AG04450 (cell line): Measurements from ENCODE around the gene LYRM9. TPM values are rescaled to one million over a fixed set of nuclear protein-coding genes. Genes with fewer than 3 reads are reported as not detected.

Experiments
- CTCF ChIA-PET: fragments of 300-600, 350-600 bp; formaldehyde crosslinking; extraction: SDS; loops from one replicate; lab custom pipeline; 2022; ENCODE audit warnings: antibody characterized with exemption, inconsistent platforms; lab: Charles Lee
- POLR2A ChIA-PET: fragments of 350-600 bp; formaldehyde crosslinking; extraction: SDS; loops from one replicate; lab custom pipeline; 2021; ENCODE audit warnings: antibody characterized with exemption, inconsistent platforms; lab: Yijun Ruan, JAX
- DNase-seq: peaks from one replicate; pipeline ENCODE4 v3.0.0-alpha.2; 2011; ENCODE audit warnings: low read depth, low spot score
- H3K27ac ChIP-seq: one replicate; pipeline ENCODE4 v1.5.1; 2012; ENCODE audit warnings: low read depth, low read length, control low read depth
- H3K27me3 ChIP-seq: one replicate; pipeline ENCODE4 v1.6.0; 2012; ENCODE audit warnings: low read length; ENCODE audit not compliant: control insufficient read depth, insufficient read depth
- H3K4me3 ChIP-seq: 2 replicates; pipeline ENCODE4 v1.5.1; 2011; ENCODE audit warnings: mild to moderate bottlenecking, low read depth, low read length, control low read depth
- H3K9me3 ChIP-seq: 2 replicates; pipeline ENCODE4 v1.5.1; 2012; ENCODE audit warnings: low read length; ENCODE audit not compliant: control insufficient read depth, insufficient read depth
- CTCF ChIP-seq: IDR thresholded peaks from 2 replicates; pipeline ENCODE4 v1.5.1; 2011; ENCODE audit warnings: low read depth, low read length, control low read depth, inconsistent platforms
- polyA minus RNA-seq: library from RNA; depleted of rRNA, polyadenylated mRNA; stranded (reverse); fragments of >200 nt; gene quantifications from 2 replicates; pipeline ENCODE4 v1.2.3, GENCODE V29; 2011; rRNA and poly(A)+ RNA removed
- polyA plus RNA-seq: library from polyadenylated mRNA; depleted of rRNA; stranded (reverse); fragments of >200 nt; gene quantifications from 2 replicates; pipeline ENCODE4 v1.2.3, GENCODE V29; 2011; rRNA removed

The LYRM9 gene
- polyA plus RNA-seq (4.9 and 6.1 TPM in 2 replicates), polyA minus RNA-seq (0.78 and 1.8 TPM in 2 replicates)

- DNase-seq = peak; percentile 37
- H3K27me3 ChIP-seq = peaks cover 4% of the 10 kb centered on the region
- TF ChIP-seq CTCF = peak; percentile 78
- peak within 1 kb of the TSS; percentile 21 for H3K27ac ChIP-seq
- ChIA-PET CTCF (interaction anchor here (0.6 to 7.0 kb wide), 58 partner anchors 10 to 657 kb away, joined by 3 to 106 read pairs (median 4); partner anchors contain the start of genes IFT20 and TNFAIP1), POLR2A (interaction anchor here (1.0 kb wide), 1 partner anchor 148 kb away, joined by 5 read pairs; no protein-coding TSS in a partner anchor)
- no peaks in the 10 kb centered on the region for H3K9me3 ChIP-seq
- H3K4me3 ChIP-seq = peak within 1 kb of the TSS; percentile 65
These were observed at the start of gene LYRM9 for GRCh38 chr17:27892866-27893769. Gene LYRM9 (minus strand): TSS chr17:27893365. CDS start chr17:27882694, 10,671 bp downstream.

- no peak for TF ChIP-seq CTCF
- CTCF ChIA-PET = no interaction called here
These were observed 47.6 kb upstream of the LYRM9 start for GRCh38 chr17:27940503-27941428.

GRCh38 chr17:27939474-27940465 is 46.6 kb upstream of the LYRM9 start:
- Histone ChIP-seq H3K27ac (no peak overlapping the region), H3K27me3 (peaks cover 4% of the 10 kb centered on the region), H3K9me3 (no peaks in the 10 kb centered on the region), H3K4me3 (no peak overlapping the region)
- DNase-seq = no peak
- CTCF ChIA-PET = no interaction called here
- POLR2A ChIA-PET = interaction anchor here (0.6 kb wide), 1 partner anchor 111 kb away, joined by 4 read pairs; no protein-coding TSS in a partner anchor
- TF ChIP-seq CTCF = no peak

More at GRCh38 chr17:27940503-27941428, 47.6 kb upstream of the LYRM9 start:
- no peaks in the 10 kb centered on the region for H3K9me3 ChIP-seq
- DNase-seq = no peak
- peaks cover 4% of the 10 kb centered on the region for H3K27me3 ChIP-seq
- POLR2A ChIA-PET = no interaction called here
- no peak overlapping the region for H3K4me3 ChIP-seq
- no peak overlapping the region for H3K27ac ChIP-seq

- no peak for TF ChIP-seq CTCF
- ChIA-PET POLR2A (no interaction called here), CTCF (interaction anchor here (1.9 kb wide), 1 partner anchor 45 kb away, joined by 9 read pairs; no protein-coding TSS in a partner anchor)
- H3K27me3 ChIP-seq = peaks cover 4% of the 10 kb centered on the region
- no peak overlapping the region for H3K4me3 ChIP-seq
- H3K27ac ChIP-seq = no peak overlapping the region
- no peak for DNase-seq
- H3K9me3 ChIP-seq = no peaks in the 10 kb centered on the region
These were observed 45.7 kb upstream of the LYRM9 start for GRCh38 chr17:27938864-27939263.
